ENCODE measurements around the gene APBA1.

Gene APBA1

GRCh38 chr9:69678843-69679538 lies 6.8 kb upstream of the APBA1 start:
- Histone ChIP-seq H3K27ac (ENCODE audit: low read depth, low read length) (no peak overlapping the region), H3K27me3 (ENCODE audit: control insufficient read depth, low read length) (peaks cover 6% of the 10 kb centered on the region), H3K4me3 (ENCODE audit: low read length) (no peak overlapping the region), H3K9me2 (replicated peaks; ENCODE audit: control insufficient read depth, low read length) (no peaks in the 10 kb centered on the region), H3K4me2 (ENCODE audit: low read length) (no peak overlapping the region), H3K79me2 (ENCODE audit: control insufficient read depth, low read length) (no peaks in the 10 kb centered on the region), H4K20me1 (ENCODE audit: control insufficient read depth, insufficient read depth, low read depth, low read length) (no peaks in the 10 kb centered on the region), H3K9me3 (ENCODE audit: control insufficient read depth, insufficient read depth, low read length) (no peaks in the 10 kb centered on the region), H3K36me3 (ENCODE audit: control insufficient read depth, low read length) (no peaks in the 10 kb centered on the region), H3F3A (ENCODE audit: control insufficient read depth, insufficient read depth) (no peaks in the 10 kb centered on the region), H3K4me1 (ENCODE audit: control insufficient read depth, low read length) (peaks cover 3% of the 10 kb centered on the region; the same call in 1 of the 2 replicates)
- TF ChIP-seq EZH2phosphoT487 (IDR thresholded peaks at IDR 0.05; ENCODE audit: borderline replicate concordance, low read length) (no peak), CTCF (IDR thresholded peaks at IDR 0.05; ENCODE audit: low read depth, low read length, poor library complexity, severe bottlenecking) (no peak)

GRCh38 chr9:69677931-69678330 lies 5.8 kb upstream of the APBA1 start:
- no peaks in the 10 kb centered on the region for H4K20me1 ChIP-seq (ENCODE audit: control insufficient read depth, insufficient read depth, low read depth, low read length)
- H3K36me3 ChIP-seq (ENCODE audit: control insufficient read depth, low read length), result no peaks in the 10 kb centered on the region
- TF ChIP-seq EZH2phosphoT487 (IDR thresholded peaks at IDR 0.05; ENCODE audit: borderline replicate concordance, low read length) (no peak), CTCF (IDR thresholded peaks at IDR 0.05; ENCODE audit: low read depth, low read length, poor library complexity, severe bottlenecking) (no peak)

GRCh38 chr9:69675563-69675962 lies 3.4 kb upstream of the APBA1 start:
- Histone ChIP-seq H3K36me3 (ENCODE audit: control insufficient read depth, low read length) (no peaks in the 10 kb centered on the region), H3K4me3 (ENCODE audit: low read length) (no peak overlapping the region), H3K79me2 (ENCODE audit: control insufficient read depth, low read length) (no peaks in the 10 kb centered on the region), H3K4me1 (ENCODE audit: control insufficient read depth, low read length) (peaks cover 5% of the 10 kb centered on the region; the same call in 1 of the 2 replicates), H4K20me1 (ENCODE audit: control insufficient read depth, insufficient read depth, low read depth, low read length) (no peaks in the 10 kb centered on the region), H3F3A (ENCODE audit: control insufficient read depth, insufficient read depth) (no peaks in the 10 kb centered on the region), H3K9me3 (ENCODE audit: control insufficient read depth, insufficient read depth, low read length) (no peaks in the 10 kb centered on the region), H3K4me2 (ENCODE audit: low read length) (no peak overlapping the region), H3K27me3 (ENCODE audit: control insufficient read depth, low read length) (peaks cover 17% of the 10 kb centered on the region), H3K27ac (ENCODE audit: low read depth, low read length) (no peak overlapping the region), H3K9me2 (replicated peaks; ENCODE audit: control insufficient read depth, low read length) (no peaks in the 10 kb centered on the region)
- TF ChIP-seq EZH2phosphoT487 (IDR thresholded peaks at IDR 0.05; ENCODE audit: borderline replicate concordance, low read length), result no peak
- TF ChIP-seq CTCF (IDR thresholded peaks at IDR 0.05; ENCODE audit: low read depth, low read length, poor library complexity, severe bottlenecking), result no peak

More at GRCh38 chr9:69677931-69678330, 5.8 kb upstream of the APBA1 start:
- Histone ChIP-seq H3K4me1 (ENCODE audit: control insufficient read depth, low read length) (peaks cover 3% of the 10 kb centered on the region; the same call in 1 of the 2 replicates), H3K9me2 (replicated peaks; ENCODE audit: control insufficient read depth, low read length) (no peaks in the 10 kb centered on the region), H3F3A (ENCODE audit: control insufficient read depth, insufficient read depth) (no peaks in the 10 kb centered on the region), H3K9me3 (ENCODE audit: control insufficient read depth, insufficient read depth, low read length) (no peaks in the 10 kb centered on the region), H3K27ac (ENCODE audit: low read depth, low read length) (no peak overlapping the region), H3K4me2 (ENCODE audit: low read length) (no peak overlapping the region), H3K79me2 (ENCODE audit: control insufficient read depth, low read length) (no peaks in the 10 kb centered on the region), H3K4me3 (ENCODE audit: low read length) (no peak overlapping the region), H3K27me3 (ENCODE audit: control insufficient read depth, low read length) (peaks cover 6% of the 10 kb centered on the region)
